22Rv1 (cell line): ENCODE results near the gene CLECL1.

Experiments used
- CTCF ChIP-seq: fragments of 450-650 bp; IDR thresholded peaks from 2 replicates; pipeline ENCODE4 v1.5.1; 2017; ENCODE audit warnings: mild to moderate bottlenecking
- ZFX ChIP-seq: fragments of 450-650 bp; IDR thresholded peaks from 2 replicates; pipeline ENCODE4 v1.6.1; 2017; ENCODE audit warnings: antibody characterized with exemption, borderline replicate concordance

GRCh38 chr12:9729082-9729481 lies 3.8 kb downstream of the CLECL1 start:
- no peak for TF ChIP-seq CTCF
- no peak for TF ChIP-seq ZFX
